Keratinocyte (primary cell): Measurements from ENCODE around the gene MMEL1.

ENCODE experiments used
- CTCF ChIP-seq, 3 experiments: IDR thresholded peaks in 1 of 3; conservative IDR thresholded peaks in 1 of 3; optimal IDR thresholded peaks in 1 of 3; 2 replicates in 2 of 3; 3 replicates in 1 of 3; pipeline versions ENCODE3 to v1.5.1; 2011; ENCODE audit warnings: low read length in 3 of 3, mild to moderate bottlenecking in 3 of 3, moderate library complexity in 2 of 3, control low read depth in 1 of 3, inconsistent platforms in 1 of 3; ENCODE audit not compliant: insufficient read depth in 2 of 3; ENCODE audit errors: extremely low read depth in 1 of 3
- EZH2 ChIP-seq: IDR thresholded peaks from one replicate; pipeline ENCODE4 v1.6.1; 2012; ENCODE audit warnings: inconsistent platforms, mild to moderate bottlenecking, low read length, moderate library complexity

DNA sequence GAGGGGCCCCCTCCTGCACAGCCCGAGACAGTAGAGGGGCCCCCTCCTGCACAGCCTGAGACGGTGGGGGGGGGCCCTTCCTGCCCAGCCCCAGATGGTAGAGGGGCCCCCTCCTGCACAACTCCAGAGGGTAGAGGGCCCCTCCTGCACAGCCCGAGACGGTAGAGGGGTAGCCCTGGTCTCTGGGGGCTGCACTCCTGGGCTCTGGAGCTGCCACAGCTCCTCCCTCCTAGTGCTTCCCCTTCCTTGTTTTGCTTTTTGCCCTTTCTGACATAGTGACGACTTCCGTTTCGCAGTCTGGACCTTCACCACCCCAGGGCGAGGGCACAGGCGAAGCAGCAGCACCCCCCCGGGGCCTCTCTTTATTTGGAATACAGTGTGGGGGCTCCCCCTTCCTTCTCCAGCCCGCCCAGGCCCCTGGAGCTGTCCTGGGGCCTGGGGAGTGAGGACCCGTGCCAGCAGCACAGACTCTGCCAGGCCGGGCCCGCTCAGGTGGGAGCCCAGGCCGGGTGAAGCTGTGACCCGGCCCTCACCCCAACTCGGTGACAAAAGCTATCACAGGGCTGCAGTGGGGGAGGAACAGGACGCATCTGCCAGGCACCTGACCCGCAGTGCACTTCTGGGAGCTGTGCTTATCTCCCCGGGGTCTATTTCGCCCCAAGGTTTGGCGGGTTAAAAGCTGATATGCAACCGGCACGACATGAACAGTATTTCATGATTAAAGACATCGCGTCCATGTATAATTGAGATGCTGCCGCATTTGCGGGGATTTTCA lies 47.3 kb downstream of the MMEL1 start:
- TF ChIP-seq CTCF (optimal IDR thresholded peaks at IDR 0.05 in 1 of 3, IDR thresholded peaks at IDR 0.05 in 1 of 3, conservative IDR thresholded peaks at IDR 0.05 in 1 of 3; ENCODE audit: extremely low read depth in 1 of 3, insufficient read depth in 2 of 3, low read length in 3 of 3) (no peak), EZH2 (no peak)
